Neutrophil (primary cell): ENCODE data around the gene CDNF.
"Not testable (repeated sequence)": the region's sequence is repeated elsewhere in the genome, so short reads cannot be mapped to it uniquely, and the experiment has no call there.

Source experiments
- H3K27ac ChIP-seq: fragments of 200-600 bp; sonication (generic); 2 replicates; pipeline ENCODE4 v1.5.1; 2016; ENCODE audit warnings: mild to moderate bottlenecking, moderate library complexity
- H3K27me3 ChIP-seq: fragments of 200-600 bp; sonication (generic); 2 replicates; pipeline ENCODE4 v1.6.0; 2016; ENCODE audit warnings: mild to moderate bottlenecking
- H3K36me3 ChIP-seq: fragments of 200-600 bp; sonication (generic); 2 replicates; pipeline ENCODE4 v1.5.1; 2017
- H3K4me1 ChIP-seq, 2 experiments: fragments of 200-600 bp in 1 of 2; sonication (generic) in 1 of 2; 1 replicate in 1 of 2; 2 replicates in 1 of 2; pipeline versions ENCODE4 v1.5.1 to v1.6.1; 2013 to 2016; ENCODE audit warnings: low read depth in 1 of 2, low read length in 1 of 2, mild to moderate bottlenecking in 1 of 2, moderate library complexity in 1 of 2; ENCODE audit not compliant: control insufficient read depth in 1 of 2, insufficient read depth in 1 of 2
- H3K4me3 ChIP-seq, 2 experiments: fragments of 200-600 bp in 1 of 2; sonication (generic) in 1 of 2; 1 replicate in 1 of 2; 2 replicates in 1 of 2; pipeline ENCODE4 v1.5.1; 2013 to 2016; ENCODE audit warnings: low read depth in 1 of 2, low read length in 1 of 2, mild to moderate bottlenecking in 1 of 2, moderate library complexity in 1 of 2
- H3K9me3 ChIP-seq: fragments of 200-600 bp; sonication (generic); 2 replicates; pipeline ENCODE4 v1.5.1; 2016
- CTCF ChIP-seq: fragments of 200-600 bp; sonication (generic); IDR thresholded peaks from 2 replicates; pipeline ENCODE4 v1.5.1; 2016; ENCODE audit warnings: antibody characterized with exemption

Gene CDNF

GRCh38 chr10:14878266-14879123 lies 40.7 kb upstream of the CDNF start, which contains the start of gene SUV39H2:
TSS of gene SUV39H2 (plus strand) at chr10:14878866. CDS start at chr10:14878889, 23 bp downstream.
- peak within 1 kb of the TSS; percentile 75 for H3K27ac ChIP-seq

GRCh38 chr10:14876764-14877163 lies 38.9 kb upstream of the CDNF start:
- peaks cover 6% of the 10 kb centered on the region for H3K27me3 ChIP-seq
- H3K9me3 ChIP-seq = no peaks in the 10 kb centered on the region
- peaks cover 25 to 28% of the 10 kb centered on the region in 2 experiments for H3K4me1 ChIP-seq
- H3K36me3 ChIP-seq = no peaks in the 10 kb centered on the region
- H3K27ac ChIP-seq = no peak overlapping the region
- no peak overlapping the region for H3K4me3 ChIP-seq
- TF ChIP-seq CTCF = no peak

More at GRCh38 chr10:14878266-14879123, 40.7 kb upstream of the CDNF start, which contains the start of gene SUV39H2:
- no peaks in the 10 kb centered on the region for H3K36me3 ChIP-seq
- no peaks in the 10 kb centered on the region for H3K9me3 ChIP-seq
- H3K4me3 ChIP-seq = peak within 1 kb of the TSS; percentile 93 to 96
- TF ChIP-seq CTCF = peak; percentile 32
- H3K4me1 ChIP-seq = peaks cover 25 to 28% of the 10 kb centered on the region in 2 experiments
- peaks cover 6% of the 10 kb centered on the region for H3K27me3 ChIP-seq

- H3K4me3 ChIP-seq = no peak overlapping the region
- no peaks in the 10 kb centered on the region for H3K36me3 ChIP-seq
- H3K4me1 ChIP-seq = peaks cover 25 to 28% of the 10 kb centered on the region in 2 experiments
- peaks cover 6% of the 10 kb centered on the region for H3K27me3 ChIP-seq
- H3K9me3 ChIP-seq = no peaks in the 10 kb centered on the region
- H3K27ac ChIP-seq = no peak overlapping the region
- no peak for TF ChIP-seq CTCF
Observed at GRCh38 chr10:14875941-14876340, 38.1 kb upstream of the CDNF start.

- H3K4me1 ChIP-seq = peaks cover 10 to 11% of the 10 kb centered on the region in 2 experiments
- TF ChIP-seq CTCF = no peak
- H3K4me3 ChIP-seq = no peak overlapping the region
- H3K9me3 ChIP-seq = no peaks in the 10 kb centered on the region
- peaks cover 17% of the 10 kb centered on the region for H3K36me3 ChIP-seq
- H3K27ac ChIP-seq = no peak overlapping the region
- H3K27me3 ChIP-seq = no peaks in the 10 kb centered on the region
Observed at GRCh38 chr10:14873090-14873760, 35.4 kb upstream of the CDNF start.

GRCh38 chr10:14864871-14865270 lies 27.0 kb upstream of the CDNF start:
- H3K4me1 ChIP-seq, H3K4me3 ChIP-seq, H3K27me3 ChIP-seq, H3K9me3 ChIP-seq, H3K27ac ChIP-seq: not testable (repeated sequence)
- H3K36me3 ChIP-seq = peaks cover 29% of the 10 kb centered on the region

- peaks cover 25% of the 10 kb centered on the region for H3K36me3 ChIP-seq
- H3K4me3 ChIP-seq, H3K9me3 ChIP-seq, H3K27me3 ChIP-seq, H3K27ac ChIP-seq, H3K4me1 ChIP-seq: not testable (repeated sequence)
Observed at GRCh38 chr10:14864466-14864865, 26.6 kb upstream of the CDNF start.
